CD14-positive monocyte (primary cell): ENCODE data around the gene RECQL5. TPM values are rescaled to one million over a fixed set of nuclear protein-coding genes. Genes with fewer than 3 reads are reported as not detected.
A peak's percentile ranks its signal among the peaks of the same experiment; 100 is the strongest.

Source experiments
- DNase-seq, 3 donors: peaks; one replicate each; pipeline ENCODE4 v3.0.0-alpha.2; 2011 to 2022
- H2AFZ ChIP-seq: 2 replicates; pipeline ENCODE4 v1.6.0; 2012; ENCODE audit warnings: mild to moderate bottlenecking, low read depth, low read length, inconsistent platforms; ENCODE audit not compliant: insufficient read depth, poor library complexity, severe bottlenecking
- H3K27ac ChIP-seq, 2 donors: 1 replicate in 1 of 2; 2 replicates in 1 of 2; pipeline ENCODE4 v1.5.1; 2012 to 2013; ENCODE audit warnings: low read length in 2 of 2, control low read depth in 1 of 2, inconsistent platforms in 1 of 2, low read depth in 1 of 2, mild to moderate bottlenecking in 1 of 2
- H3K27me3 ChIP-seq, 2 donors: one replicate each; pipeline versions ENCODE4 v1.6.0 to v1.6.1; 2011 to 2013; ENCODE audit warnings: low read length in 2 of 2; ENCODE audit not compliant: control insufficient read depth in 2 of 2, insufficient read depth in 2 of 2
- H3K36me3 ChIP-seq, 2 donors: replicated peaks in 1 of 2; 1 replicate in 1 of 2; 2 replicates in 1 of 2; pipeline versions ENCODE4 v1.5.1 to v1.6.1; 2012 to 2013; ENCODE audit warnings: low read length in 2 of 2, control low read depth in 1 of 2, inconsistent platforms in 1 of 2, mild to moderate bottlenecking in 1 of 2; ENCODE audit not compliant: insufficient read depth in 2 of 2, control insufficient read depth in 1 of 2
- H3K4me1 ChIP-seq, 2 donors: 1 replicate in 1 of 2; 2 replicates in 1 of 2; pipeline versions ENCODE4 v1.5.1 to v1.6.1; 2012 to 2013; ENCODE audit warnings: low read length in 2 of 2, control low read depth in 1 of 2, inconsistent platforms in 1 of 2, mild to moderate bottlenecking in 1 of 2, moderate library complexity in 1 of 2; ENCODE audit not compliant: insufficient read depth in 2 of 2, control insufficient read depth in 1 of 2
- H3K4me2 ChIP-seq: replicated peaks from 2 replicates; pipeline ENCODE3; 2012; ENCODE audit warnings: low read length, moderate library complexity, mild to moderate bottlenecking; ENCODE audit not compliant: poor library complexity, severe bottlenecking; ENCODE audit errors: extremely low read depth
- H3K4me3 ChIP-seq, 3 experiments: fragments of 200-600 bp in 1 of 3; sonication (generic) in 1 of 3; replicated peaks in 1 of 3; 1 replicate in 2 of 3; 2 replicates in 1 of 3; pipeline ENCODE4 v1.5.1; 2011 to 2013; ENCODE audit warnings: low read length in 3 of 3, mild to moderate bottlenecking in 3 of 3, control low read depth in 2 of 3, low read depth in 2 of 3, inconsistent platforms in 1 of 3, moderate library complexity in 1 of 3
- H3K79me2 ChIP-seq: 2 replicates; pipeline ENCODE4 v1.6.0; 2012; ENCODE audit warnings: mild to moderate bottlenecking, control low read depth, inconsistent platforms, low read length, moderate library complexity; ENCODE audit not compliant: insufficient read depth
- H3K9ac ChIP-seq: 2 replicates; pipeline ENCODE4 v1.6.0; 2017; ENCODE audit warnings: low read length, mild to moderate bottlenecking; ENCODE audit not compliant: insufficient read depth, poor library complexity, severe bottlenecking
- H3K9me3 ChIP-seq, 2 donors: replicated peaks in 1 of 2; 1 replicate in 1 of 2; 2 replicates in 1 of 2; pipeline versions ENCODE4 v1.5.1 to v1.6.1; 2012 to 2013; ENCODE audit warnings: low read length in 2 of 2, control low read depth in 1 of 2; ENCODE audit not compliant: control insufficient read depth in 1 of 2, insufficient read depth in 1 of 2
- H4K20me1 ChIP-seq: 2 replicates; pipeline ENCODE4 v1.6.0; 2012; ENCODE audit warnings: mild to moderate bottlenecking, low read length, control low read depth, moderate library complexity; ENCODE audit not compliant: insufficient read depth
- H3K27ac Mint-ChIP-seq, 7 donors: one replicate each; pipeline ENCODE4 v1.8.0; 2020; ENCODE audit warnings: mild to moderate bottlenecking in 7 of 7, mixed read lengths in 7 of 7, moderate library complexity in 6 of 7, inconsistent platforms in 2 of 7
- H3K27me3 Mint-ChIP-seq, 3 donors: one replicate each; pipeline ENCODE4 v1.8.0; 2021 to 2022; ENCODE audit warnings: low read depth in 3 of 3, mild to moderate bottlenecking in 3 of 3, mixed read lengths in 3 of 3, moderate library complexity in 3 of 3, inconsistent platforms in 1 of 3
- H3K36me3 Mint-ChIP-seq, 2 donors: one replicate each; pipeline ENCODE4 v1.8.0; 2020; ENCODE audit warnings: mixed read lengths in 2 of 2, inconsistent platforms in 1 of 2, mild to moderate bottlenecking in 1 of 2
- H3K4me1 Mint-ChIP-seq: one replicate; pipeline ENCODE4 v1.8.0; 2020; ENCODE audit warnings: mild to moderate bottlenecking, mixed read lengths
- H3K4me3 Mint-ChIP-seq, 2 donors: one replicate each; pipeline ENCODE4 v1.8.0; 2020; ENCODE audit warnings: mild to moderate bottlenecking in 2 of 2, mixed read lengths in 2 of 2, moderate library complexity in 1 of 2
- H3K9me3 Mint-ChIP-seq, 7 donors: one replicate each; pipeline ENCODE4 v1.8.0; 2020 to 2022; ENCODE audit warnings: mixed read lengths in 7 of 7, mild to moderate bottlenecking in 6 of 7, moderate library complexity in 6 of 7, inconsistent platforms in 2 of 7
- WGBS: methylation state at CpG from one replicate; pipeline ENCODE4 v1.1.5; 2013; ENCODE audit warnings: missing lambda C conversion rate; ENCODE audit not compliant: insufficient coverage; 5-methylcytosine and 5-hydroxymethylcytosine counted together
- intact Hi-C, 2 donors: fragments of 100-400 bp; cut with micrococcal nuclease; formaldehyde crosslinking; loops; one replicate each; pipeline versions ENCODE4 v1.15.0 to v1.15.1; 2023
- polyA plus RNA-seq, 3 donors: library from polyadenylated mRNA; depleted of rRNA in 1 of 3; unstranded in 2 of 3; stranded (reverse) in 1 of 3; fragments of 300-500 nt in 2 of 3; fragments of >200 nt in 1 of 3; fragmentation: Illumina TruSeq in 2 of 3; gene quantifications; 1 replicate in 2 of 3; 2 replicates in 1 of 3; pipeline ENCODE4 v1.2.3, GENCODE V29; 2012 to 2021
- TF ChIP-seq, protein P1 (sequence below): fragments of 200-600 bp; IDR thresholded peaks from one replicate; pipeline ENCODE4 v1.8.0; 2022; ENCODE audit warnings: antibody characterized with exemption, mild to moderate bottlenecking

The RECQL5 gene
- polyA plus RNA-seq, 3 donors, result 3.1 to 27.7 (median 4.4) TPM

- Histone ChIP-seq H3K79me2 (peaks cover 49% of the 10 kb centered on the region), H3K9me3 (no peaks in the 10 kb centered on the region)
These were observed 27.6 kb upstream of the RECQL5 start for GRCh38 chr17:75694536-75694935.

DNA sequence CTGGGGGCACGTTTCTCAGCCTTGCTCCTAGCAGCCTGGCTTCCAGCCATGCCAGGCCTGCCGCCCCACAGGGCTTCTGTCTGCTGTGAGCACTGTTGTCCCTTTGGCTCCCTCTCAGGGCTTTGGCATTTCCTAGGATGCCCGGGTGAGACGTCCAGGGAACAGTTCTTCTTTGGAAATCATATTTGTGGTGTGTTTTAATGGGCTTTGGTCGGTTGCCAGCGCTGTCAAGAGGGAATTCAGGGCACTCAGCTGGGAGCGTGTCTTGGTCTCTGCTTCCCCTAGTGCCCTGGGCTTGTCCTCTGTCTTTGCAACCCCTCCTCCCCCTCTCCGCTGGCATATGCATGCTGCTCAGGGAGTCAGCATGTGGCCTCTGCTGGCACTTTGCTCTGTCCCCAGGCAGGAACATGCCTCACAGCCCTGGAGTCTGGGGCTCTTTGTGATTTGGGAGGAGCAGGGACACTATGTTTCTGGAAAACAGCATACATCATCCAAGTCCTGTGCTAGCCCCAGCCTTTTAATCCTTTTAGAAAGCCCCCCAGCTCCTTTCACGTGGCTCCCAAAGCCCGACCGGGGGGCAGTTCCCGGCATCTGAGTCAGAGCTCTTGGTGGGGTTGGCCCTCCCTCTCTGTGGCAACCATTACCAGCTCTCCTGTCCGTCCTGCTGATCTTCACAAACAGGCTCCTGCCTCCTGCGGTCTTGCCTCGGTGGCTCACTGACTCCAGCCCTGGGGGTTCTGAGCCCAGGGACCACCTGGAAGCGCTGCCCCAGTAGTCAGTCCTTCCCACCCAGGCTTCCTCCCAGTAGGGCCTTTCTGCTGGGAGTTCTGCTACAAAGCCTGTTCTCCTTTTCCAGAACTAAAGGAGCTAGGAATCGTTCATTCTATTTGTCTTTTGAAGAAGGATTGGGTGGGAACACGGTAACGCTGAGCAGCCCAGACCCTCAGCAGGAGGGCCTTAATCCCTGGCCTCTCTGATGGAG, 26.8 kb upstream of the RECQL5 start:
- no peak overlapping the region for H3K4me2 ChIP-seq
- H3K36me3 ChIP-seq, result peaks cover 60 to 87% of the 10 kb centered on the region in 2 donors
- H3K4me1 ChIP-seq, result peaks cover 21 to 29% of the 10 kb centered on the region in 2 donors
- no peak for DNase-seq
- peaks cover 76 to 83% of the 10 kb centered on the region in 2 donors for H3K36me3 Mint-ChIP-seq
- H2AFZ ChIP-seq, result no peak overlapping the region
- peak overlapping the region in 1 of 7 donors; percentile 40 for H3K27ac Mint-ChIP-seq
- no peak overlapping the region for H3K27ac ChIP-seq
- TF ChIP-seq, protein P1, sequence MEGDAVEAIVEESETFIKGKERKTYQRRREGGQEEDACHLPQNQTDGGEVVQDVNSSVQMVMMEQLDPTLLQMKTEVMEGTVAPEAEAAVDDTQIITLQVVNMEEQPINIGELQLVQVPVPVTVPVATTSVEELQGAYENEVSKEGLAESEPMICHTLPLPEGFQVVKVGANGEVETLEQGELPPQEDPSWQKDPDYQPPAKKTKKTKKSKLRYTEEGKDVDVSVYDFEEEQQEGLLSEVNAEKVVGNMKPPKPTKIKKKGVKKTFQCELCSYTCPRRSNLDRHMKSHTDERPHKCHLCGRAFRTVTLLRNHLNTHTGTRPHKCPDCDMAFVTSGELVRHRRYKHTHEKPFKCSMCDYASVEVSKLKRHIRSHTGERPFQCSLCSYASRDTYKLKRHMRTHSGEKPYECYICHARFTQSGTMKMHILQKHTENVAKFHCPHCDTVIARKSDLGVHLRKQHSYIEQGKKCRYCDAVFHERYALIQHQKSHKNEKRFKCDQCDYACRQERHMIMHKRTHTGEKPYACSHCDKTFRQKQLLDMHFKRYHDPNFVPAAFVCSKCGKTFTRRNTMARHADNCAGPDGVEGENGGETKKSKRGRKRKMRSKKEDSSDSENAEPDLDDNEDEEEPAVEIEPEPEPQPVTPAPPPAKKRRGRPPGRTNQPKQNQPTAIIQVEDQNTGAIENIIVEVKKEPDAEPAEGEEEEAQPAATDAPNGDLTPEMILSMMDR, result no peak
- H3K79me2 ChIP-seq, result peaks cover 54% of the 10 kb centered on the region
- no peaks in the 10 kb centered on the region for H3K27me3 ChIP-seq
- H3K27me3 Mint-ChIP-seq, result no peaks in the 10 kb centered on the region
- no peak overlapping the region for H3K4me3 Mint-ChIP-seq
- 96% methylated on average over 13 of the region's 19 CpGs for WGBS
- H3K9ac ChIP-seq, result no peak overlapping the region
- no peaks in the 10 kb centered on the region for H3K9me3 ChIP-seq
- H3K4me1 Mint-ChIP-seq, result peaks cover 27% of the 10 kb centered on the region
- H3K9me3 Mint-ChIP-seq, result no peaks in the 10 kb centered on the region
- no peak overlapping the region for H3K4me3 ChIP-seq
- H4K20me1 ChIP-seq, result peaks cover 46% of the 10 kb centered on the region
- intact Hi-C loops, result no loop called here

More at GRCh38 chr17:75694536-75694935, 27.6 kb upstream of the RECQL5 start:
- H3K4me2 ChIP-seq, result no peak overlapping the region
- Mint-ChIP-seq H3K4me3 (no peak overlapping the region), H3K27ac (no peak overlapping the region), H3K4me1 (peaks cover 19% of the 10 kb centered on the region), H3K27me3 (no peaks in the 10 kb centered on the region), H3K9me3 (no peaks in the 10 kb centered on the region), H3K36me3 (peaks cover 81 to 88% of the 10 kb centered on the region in 2 donors)
- peaks cover 14 to 21% of the 10 kb centered on the region in 2 donors for H3K4me1 ChIP-seq
- intact Hi-C loops, result no loop called here
- no peak overlapping the region for H2AFZ ChIP-seq
- H3K9ac ChIP-seq, result no peak overlapping the region
- peaks cover 65 to 94% of the 10 kb centered on the region in 2 donors for H3K36me3 ChIP-seq
- WGBS, result 89% methylated on average over 12 of the region's 14 CpGs
- no peak for DNase-seq
- peaks cover 45% of the 10 kb centered on the region for H4K20me1 ChIP-seq
- no peak overlapping the region for H3K4me3 ChIP-seq
- no peak overlapping the region for H3K27ac ChIP-seq
- H3K27me3 ChIP-seq, result no peaks in the 10 kb centered on the region
- TF ChIP-seq, protein P1, result no peak
